Lower leg skin (tissue), 4 donors: ENCODE measurements around the gene CYP19A1. TPM values are rescaled to one million over a fixed set of nuclear protein-coding genes. Genes with fewer than 3 reads are reported as not detected.

Experiments
- DNase-seq, 2 donors: peaks; one replicate each; pipeline ENCODE4 v3.0.0-alpha.2; 2019; ENCODE audit warnings: low spot score in 2 of 2
- H3K4me3 ChIP-seq: fragments of 200-600 bp; sonication (generic); 2 replicates; pipeline ENCODE4 v1.5.1; 2017; ENCODE audit warnings: mild to moderate bottlenecking, low read depth; ENCODE audit not compliant: poor library complexity, severe bottlenecking
- POLR2A ChIP-seq, 2 donors: fragments of 450-650 bp; IDR thresholded peaks; one replicate each; pipeline ENCODE4 v1.6.1; 2016 to 2017; ENCODE audit warnings: antibody characterized with exemption in 2 of 2, mild to moderate bottlenecking in 1 of 2, moderate library complexity in 1 of 2
- WGBS, 2 donors: methylation state at CpG; one replicate each; pipeline ENCODE4 v1.1.5; 2018; 5-methylcytosine and 5-hydroxymethylcytosine counted together
- intact Hi-C: fragments of 100-400 bp; cut with DNase I; formaldehyde crosslinking; loops from one replicate; pipeline ENCODE4 v1.15.0; 2023; ENCODE audit warnings: low total_unique reads
- total RNA-seq, 4 donors: library from RNA; depleted of rRNA; stranded (reverse); fragments of >200 nt; gene quantifications; one replicate each; pipeline ENCODE4 v1.1.0, GENCODE V29; 2016
- TF ChIP-seq, protein P1 (sequence below), 3 donors: fragments of 450-650 bp; IDR thresholded peaks; one replicate each; pipeline ENCODE4 v1.5.1; 2016; ENCODE audit warnings: antibody characterized with exemption in 3 of 3, mild to moderate bottlenecking in 3 of 3, moderate library complexity in 2 of 3

Gene CYP19A1
- total RNA-seq, 4 donors from 2014 or later = 0.51 to 6.2 (median 2.6) TPM

DNA sequence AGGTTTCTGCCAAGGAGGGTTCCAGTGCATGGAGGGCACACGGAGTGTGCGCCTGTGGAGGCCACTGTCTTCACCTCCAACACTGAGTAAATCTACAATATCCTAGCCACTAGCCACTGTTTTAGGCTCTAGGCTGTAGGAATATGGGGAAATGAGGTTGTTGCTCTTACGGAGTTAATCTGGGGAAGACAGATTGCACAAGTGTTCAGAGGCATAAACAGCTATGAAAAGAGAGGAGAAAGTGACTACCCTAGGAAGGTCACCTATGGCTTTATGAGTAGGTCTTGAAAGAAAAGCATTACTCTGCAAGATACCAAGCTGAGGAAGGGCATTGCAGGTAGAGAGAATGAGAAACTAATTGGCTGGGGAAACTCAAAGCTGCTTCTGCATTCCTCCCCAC lies 85.7 kb downstream of the CYP19A1 start:
- H3K4me3 ChIP-seq = no peak overlapping the region
- no peak for DNase-seq
- intact Hi-C loops = no loop called here
- WGBS, 2 donors = 96% methylated on average over 3 of the region's 3 CpGs
- TF ChIP-seq POLR2A (IDR thresholded peaks at IDR 0.05) = no peak
- TF ChIP-seq, protein P1, sequence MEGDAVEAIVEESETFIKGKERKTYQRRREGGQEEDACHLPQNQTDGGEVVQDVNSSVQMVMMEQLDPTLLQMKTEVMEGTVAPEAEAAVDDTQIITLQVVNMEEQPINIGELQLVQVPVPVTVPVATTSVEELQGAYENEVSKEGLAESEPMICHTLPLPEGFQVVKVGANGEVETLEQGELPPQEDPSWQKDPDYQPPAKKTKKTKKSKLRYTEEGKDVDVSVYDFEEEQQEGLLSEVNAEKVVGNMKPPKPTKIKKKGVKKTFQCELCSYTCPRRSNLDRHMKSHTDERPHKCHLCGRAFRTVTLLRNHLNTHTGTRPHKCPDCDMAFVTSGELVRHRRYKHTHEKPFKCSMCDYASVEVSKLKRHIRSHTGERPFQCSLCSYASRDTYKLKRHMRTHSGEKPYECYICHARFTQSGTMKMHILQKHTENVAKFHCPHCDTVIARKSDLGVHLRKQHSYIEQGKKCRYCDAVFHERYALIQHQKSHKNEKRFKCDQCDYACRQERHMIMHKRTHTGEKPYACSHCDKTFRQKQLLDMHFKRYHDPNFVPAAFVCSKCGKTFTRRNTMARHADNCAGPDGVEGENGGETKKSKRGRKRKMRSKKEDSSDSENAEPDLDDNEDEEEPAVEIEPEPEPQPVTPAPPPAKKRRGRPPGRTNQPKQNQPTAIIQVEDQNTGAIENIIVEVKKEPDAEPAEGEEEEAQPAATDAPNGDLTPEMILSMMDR (IDR thresholded peaks at IDR 0.05) = no peak

DNA sequence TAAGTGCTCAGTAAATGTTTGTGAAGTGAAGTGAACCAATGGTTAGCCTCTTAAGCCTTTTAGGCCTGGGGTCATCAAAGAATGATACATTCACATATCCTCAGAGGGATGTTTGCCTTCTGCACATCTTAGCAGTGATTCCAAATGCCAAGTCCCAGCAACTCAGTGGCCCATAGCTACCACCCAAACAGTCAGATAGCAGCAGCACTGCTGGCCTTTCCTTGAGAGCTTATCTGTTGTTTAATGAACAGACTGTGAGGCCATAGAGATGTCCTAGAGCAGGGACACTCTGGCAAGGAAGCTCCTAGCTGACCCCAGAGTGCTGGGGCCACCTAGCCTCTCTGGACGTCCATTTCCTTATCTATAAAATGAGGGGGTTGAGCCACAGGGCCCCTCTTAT lies 86.8 kb downstream of the CYP19A1 start:
- DNase-seq = no peak
- H3K4me3 ChIP-seq = no peak overlapping the region
- intact Hi-C loops = no loop called here
- 73 to 75% methylated on average over 1 of the region's 1 CpG for WGBS, 2 donors
- no peak for TF ChIP-seq POLR2A (IDR thresholded peaks at IDR 0.05)
- TF ChIP-seq, protein P1 (IDR thresholded peaks at IDR 0.05) = no peak

DNA sequence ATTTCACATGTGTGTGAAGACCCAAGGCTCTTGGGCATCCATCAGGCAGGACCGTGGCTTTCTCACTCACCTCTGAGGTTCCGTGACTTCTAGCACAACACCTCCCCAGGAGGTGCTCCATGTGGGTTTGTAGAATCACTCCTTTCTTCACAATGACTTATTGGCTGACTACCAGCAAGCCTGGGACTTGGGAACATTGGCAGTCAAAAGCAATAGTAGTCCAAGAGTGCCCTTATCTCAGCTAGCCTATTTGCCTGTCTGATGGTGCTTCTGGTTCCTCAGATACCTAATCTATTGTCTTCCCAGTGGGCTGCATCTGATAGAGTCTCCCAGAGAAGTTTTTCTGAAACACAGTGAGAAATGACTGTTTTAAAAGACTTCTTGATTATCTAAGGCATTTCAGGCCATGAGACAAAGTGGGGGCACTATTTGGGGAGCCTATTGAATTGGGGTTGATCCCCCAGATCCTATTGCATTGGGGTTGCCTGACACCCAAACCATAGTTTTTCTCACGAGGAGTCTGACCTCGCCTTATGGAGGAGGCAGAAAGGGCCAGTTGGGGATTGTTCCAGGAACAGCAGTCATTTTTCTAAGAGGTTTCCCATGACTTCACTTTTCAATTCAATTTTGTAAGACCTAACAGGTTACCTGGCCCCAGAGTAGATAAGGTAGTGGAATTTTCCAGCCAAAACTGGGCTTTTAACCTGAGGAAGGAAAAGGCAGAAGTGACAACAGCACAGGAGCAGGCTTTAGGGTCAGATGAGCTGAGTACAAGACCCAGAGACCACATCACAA lies 88.0 kb downstream of the CYP19A1 start:
- intact Hi-C loops = no loop called here
- 91% methylated on average over 4 of the region's 4 CpGs for WGBS, 2 donors
- no peak for DNase-seq
- TF ChIP-seq, protein P1 (IDR thresholded peaks at IDR 0.05) = no peak
- no peak overlapping the region for H3K4me3 ChIP-seq

DNA sequence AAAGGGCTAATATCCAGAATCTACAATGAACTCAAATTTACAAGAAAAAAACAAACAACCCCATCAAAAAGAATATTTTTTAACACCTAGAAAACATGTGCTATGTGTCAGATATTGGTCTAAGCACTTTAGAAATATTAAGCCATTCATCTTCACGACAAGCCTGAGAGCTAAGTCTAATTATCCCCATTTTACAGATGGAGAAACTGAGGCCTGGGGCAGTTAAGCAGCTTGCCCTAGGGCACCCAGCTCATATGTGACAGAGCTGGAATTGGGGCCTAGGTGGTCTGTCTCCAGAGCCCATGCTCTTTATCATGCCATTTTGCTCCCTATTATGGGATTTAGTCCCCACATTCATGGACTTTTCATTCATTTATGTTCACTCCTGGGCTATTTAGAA lies 92.8 kb downstream of the CYP19A1 start:
- WGBS, 2 donors = 94 to 96% methylated on average over 1 of the region's 1 CpG
- H3K4me3 ChIP-seq = no peak overlapping the region
- DNase-seq = no peak
- intact Hi-C loops = no loop called here
- TF ChIP-seq, protein P1 (IDR thresholded peaks at IDR 0.05) = no peak
- TF ChIP-seq POLR2A (IDR thresholded peaks at IDR 0.05) = no peak

DNA sequence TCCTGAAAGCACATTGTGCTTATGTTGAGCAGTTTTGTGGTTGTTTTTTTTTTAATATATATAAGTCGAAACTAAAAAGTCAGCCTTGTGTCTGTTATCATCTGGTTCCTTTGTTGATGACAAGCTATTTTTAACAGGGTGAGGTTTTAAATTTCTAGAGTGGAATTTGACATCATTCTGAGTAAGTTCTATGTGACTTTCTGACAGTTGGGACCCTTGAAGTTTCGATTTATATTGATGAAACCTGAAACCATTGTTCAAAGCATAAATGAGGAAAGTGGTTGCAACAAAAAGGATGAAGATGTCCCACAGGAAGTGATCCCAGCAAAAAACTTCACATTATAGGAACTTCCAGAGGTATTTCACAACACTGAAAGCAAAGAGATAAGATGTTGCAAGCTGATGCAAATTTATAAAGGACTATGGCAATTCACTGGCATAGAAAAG lies 94.0 kb downstream of the CYP19A1 start:
- no peak for TF ChIP-seq POLR2A (IDR thresholded peaks at IDR 0.05)
- TF ChIP-seq, protein P1 (IDR thresholded peaks at IDR 0.05) = no peak
- no peak for DNase-seq
- H3K4me3 ChIP-seq = no peak overlapping the region
- intact Hi-C loops = no loop called here
- 45 to 59% methylated on average over 2 of the region's 2 CpGs for WGBS, 2 donors

DNA sequence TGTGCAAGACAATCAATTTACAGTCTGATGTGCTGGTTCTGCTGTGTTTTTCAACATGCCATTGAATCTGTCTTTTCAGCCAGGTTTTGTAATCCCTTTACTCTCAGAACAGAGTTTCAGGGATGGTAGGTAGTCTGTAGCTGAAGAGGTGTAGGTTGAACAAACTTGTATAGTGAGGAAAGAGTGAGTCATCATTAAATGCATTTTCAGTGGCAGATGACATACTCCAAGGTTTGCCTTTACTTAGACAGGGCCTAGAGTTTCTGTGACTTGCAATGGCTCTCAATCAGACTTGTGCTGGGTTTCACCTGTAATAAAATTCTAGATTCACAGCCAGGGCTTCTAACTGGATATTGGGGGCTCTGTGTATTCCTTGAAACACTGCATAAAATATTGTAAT lies 94.6 kb downstream of the CYP19A1 start:
- DNase-seq = no peak
- H3K4me3 ChIP-seq = no peak overlapping the region
- TF ChIP-seq, protein P1 (IDR thresholded peaks at IDR 0.05) = no peak
- no peak for TF ChIP-seq POLR2A (IDR thresholded peaks at IDR 0.05)
- intact Hi-C loops = no loop called here
